Gastroesophageal sphincter (tissue), 2 donors: ENCODE results near the gene ESAM.

Experiments used
- EP300 ChIP-seq: sonication (generic); formaldehyde crosslinking; IDR thresholded peaks from one replicate; pipeline ENCODE4 v1.6.1; 2017; ENCODE audit warnings: antibody characterized with exemption, mild to moderate bottlenecking
- POLR2A ChIP-seq, 2 donors: fragments of 450-650 bp; IDR thresholded peaks; one replicate each; pipeline ENCODE4 v1.6.1; 2017; ENCODE audit warnings: antibody characterized with exemption in 2 of 2, mild to moderate bottlenecking in 2 of 2, moderate library complexity in 1 of 2

- TF ChIP-seq POLR2A (IDR thresholded peaks at IDR 0.05): no peak
- no peak for TF ChIP-seq EP300
Observed at GRCh38 chr11:124732230-124732629, 29.9 kb downstream of the ESAM start.
